SK-N-SH (cell line): ENCODE measurements around the gene PFKL. TPM values are rescaled to one million over a fixed set of nuclear protein-coding genes. Genes with fewer than 3 reads are reported as not detected.

ENCODE experiments used
- CTCF ChIA-PET: fragments of 300-600, 350-600 bp; formaldehyde crosslinking; extraction: SDS; loops from one replicate; lab custom pipeline; 2021; lab: Yijun Ruan, JAX
- POLR2A ChIA-PET: fragments of 350-600 bp; sonication (Branson Sonifier 250); formaldehyde crosslinking; extraction: SDS; loops from one replicate; lab custom pipeline; 2020; ENCODE audit warnings: antibody characterized with exemption, inconsistent platforms; lab: Yijun Ruan, JAX
- DNase-seq: peaks from one replicate; pipeline ENCODE4 v3.0.0; 2012
- H2AFZ ChIP-seq: fragments of 200-600 bp; sonication (generic); 2 replicates; pipeline ENCODE4 v1.8.1; 2016; ENCODE audit warnings: antibody characterized with exemption, mild to moderate bottlenecking, low read depth
- H3F3A ChIP-seq: fragments of 200-600 bp; sonication (generic); replicated peaks from 2 replicates; pipeline ENCODE3; 2016; ENCODE audit warnings: antibody characterized with exemption, mild to moderate bottlenecking; ENCODE audit not compliant: insufficient read depth
- H3K27ac ChIP-seq, 2 experiments: fragments of 200-500 bp in 1 of 2; fragments of 200-600 bp in 1 of 2; sonication (Bioruptor generic) in 1 of 2; sonication (generic), shearing (Covaris generic) in 1 of 2; 2 replicates each; pipeline versions ENCODE4 v1.5.1 to v1.6.1; 2014 to 2016; ENCODE audit warnings: low read depth in 2 of 2, inconsistent platforms in 1 of 2, low read length in 1 of 2, mild to moderate bottlenecking in 1 of 2, mixed read lengths in 1 of 2
- H3K27me3 ChIP-seq: fragments of 200-600 bp; sonication (generic), shearing (Covaris generic); 2 replicates; pipeline ENCODE4 v1.6.1; 2016; ENCODE audit warnings: mixed run types; ENCODE audit not compliant: insufficient read depth
- H3K36me3 ChIP-seq, 2 experiments: fragments of 200-500 bp in 1 of 2; fragments of 200-600 bp in 1 of 2; sonication (Bioruptor generic) in 1 of 2; sonication (generic) in 1 of 2; replicated peaks in 1 of 2; 2 replicates each; pipeline versions ENCODE3 to v1.5.1; 2014 to 2016; ENCODE audit warnings: low read length in 1 of 2, mild to moderate bottlenecking in 1 of 2; ENCODE audit not compliant: insufficient read depth in 2 of 2, control insufficient read depth in 1 of 2
- H3K4me1 ChIP-seq, 2 experiments: fragments of 200-500 bp in 1 of 2; fragments of 200-600 bp in 1 of 2; sonication (Bioruptor generic) in 1 of 2; sonication (generic), shearing (Covaris generic) in 1 of 2; 2 replicates each; pipeline versions ENCODE4 v1.5.1 to v1.6.1; 2014 to 2016; ENCODE audit warnings: low read depth in 1 of 2, low read length in 1 of 2, mixed run types in 1 of 2; ENCODE audit not compliant: insufficient read depth in 2 of 2, control insufficient read depth in 1 of 2
- H3K4me2 ChIP-seq: fragments of 200-600 bp; sonication (generic), shearing (Covaris generic); 2 replicates; pipeline ENCODE4 v1.6.1; 2017; ENCODE audit warnings: mixed run types
- H3K4me3 ChIP-seq, 2 experiments: fragments of 200-500 bp in 1 of 2; fragments of 200-600 bp in 1 of 2; sonication (Bioruptor generic) in 1 of 2; sonication (generic), shearing (Covaris generic) in 1 of 2; 2 replicates each; pipeline versions ENCODE4 v1.5.1 to v1.8.1; 2014 to 2016; ENCODE audit warnings: low read depth in 2 of 2, inconsistent platforms in 1 of 2, low read length in 1 of 2, mild to moderate bottlenecking in 1 of 2, mixed read lengths in 1 of 2, moderate library complexity in 1 of 2
- H3K79me2 ChIP-seq: fragments of 200-600 bp; sonication (generic); 2 replicates; pipeline ENCODE4 v1.8.1; 2017; ENCODE audit warnings: mild to moderate bottlenecking; ENCODE audit not compliant: insufficient read depth
- H3K9ac ChIP-seq: fragments of 200-600 bp; sonication (generic); 2 replicates; pipeline ENCODE4 v1.6.1; 2017; ENCODE audit warnings: mixed run types
- H3K9me2 ChIP-seq: fragments of 200-600 bp; sonication (generic); 2 replicates; pipeline ENCODE4 v1.6.1; 2017; ENCODE audit warnings: mixed run types
- H3K9me3 ChIP-seq: fragments of 200-600 bp; sonication (generic); 2 replicates; pipeline ENCODE4 v1.6.1; 2017; ENCODE audit warnings: mixed run types, mild to moderate bottlenecking, moderate library complexity
- H4K20me1 ChIP-seq: fragments of 200-600 bp; sonication (generic); 2 replicates; pipeline ENCODE4 v1.6.1; 2017; ENCODE audit warnings: mild to moderate bottlenecking, mixed run types; ENCODE audit not compliant: insufficient read depth
- CHD2 ChIP-seq: fragments of 150-350 bp; IDR thresholded peaks from 2 replicates; pipeline ENCODE4 v1.6.1; 2018; ENCODE audit warnings: low read length; ENCODE audit not compliant: partially characterized antibody
- EP300 ChIP-seq, 2 experiments: IDR thresholded peaks; 2 replicates each; pipeline versions ENCODE4 v1.4.0 to v1.6.1; 2012; ENCODE audit warnings: borderline replicate concordance in 1 of 2, low read depth in 1 of 2, low read length in 1 of 2
- FOSL2 ChIP-seq: IDR thresholded peaks from 2 replicates; pipeline ENCODE4 v1.4.0; 2012; ENCODE audit warnings: low read depth, mild to moderate bottlenecking, moderate library complexity, borderline replicate concordance
- FOXM1 ChIP-seq: IDR thresholded peaks from 2 replicates; pipeline ENCODE4 v1.4.0; 2012; ENCODE audit warnings: low read depth, mild to moderate bottlenecking
- GATA2 ChIP-seq: sonication (generic); formaldehyde crosslinking; IDR thresholded peaks from 2 replicates; pipeline ENCODE4 v1.5.0; 2020; ENCODE audit warnings: mild to moderate bottlenecking, missing genetic modification reagents
- NFIC ChIP-seq: IDR thresholded peaks from 2 replicates; pipeline ENCODE4 v1.4.0; 2012; ENCODE audit warnings: borderline replicate concordance
- NRF1 ChIP-seq: IDR thresholded peaks from 2 replicates; pipeline ENCODE4 v1.6.1; 2012; ENCODE audit warnings: low read depth, mild to moderate bottlenecking, low read length
- PBX3 ChIP-seq: IDR thresholded peaks from 2 replicates; pipeline ENCODE4; 2012
- POLR2AphosphoS5 ChIP-seq: IDR thresholded peaks from 2 replicates; pipeline ENCODE4 v1.6.1; 2012; ENCODE audit warnings: low read depth, low read length
- RCOR1 ChIP-seq: fragments of 150-350 bp; IDR thresholded peaks from 2 replicates; pipeline ENCODE4 v1.6.1; 2017; ENCODE audit warnings: antibody characterized with exemption, low read length
- SMC3 ChIP-seq: IDR thresholded peaks from 2 replicates; pipeline ENCODE4 v1.6.1; 2012; ENCODE audit warnings: low read depth, low read length, improper control_type of control experiment
- YY1 ChIP-seq: IDR thresholded peaks from 2 replicates; pipeline ENCODE4 v1.4.0; 2012; ENCODE audit warnings: low read depth, mild to moderate bottlenecking
- WGBS: methylation state at CpG from one replicate; pipeline ENCODE4 v1.1.6; 2017; ENCODE audit warnings: low lambda C conversion rate; 5-methylcytosine and 5-hydroxymethylcytosine counted together
- polyA plus RNA-seq, 3 experiments: library from polyadenylated mRNA; depleted of rRNA; stranded (reverse); fragments of >200 nt; gene quantifications; 2 replicates each; pipeline ENCODE4 v1.2.3, GENCODE V29; 2012
- TF ChIP-seq, protein P1 (sequence below): IDR thresholded peaks from 2 replicates; pipeline ENCODE4 v1.4.0; 2012; ENCODE audit warnings: low read depth

Gene PFKL
- polyA plus RNA-seq, 1 of the 3 experiments (the other 2 are of a cell fraction), result 118 TPM

GRCh38 chr21:44263221-44263760, 36.6 kb upstream of the PFKL start:
- DNase-seq, result no peak
- no peak overlapping the region for H2AFZ ChIP-seq
- H3K27me3 ChIP-seq, result no peaks in the 10 kb centered on the region
- no peaks in the 10 kb centered on the region for H3F3A ChIP-seq
- POLR2A ChIA-PET, result no interaction called here
- H3K4me3 ChIP-seq, result no peak overlapping the region
- WGBS, result 80% methylated on average over 9 of the region's 18 CpGs
- no peaks in the 10 kb centered on the region for H3K36me3 ChIP-seq
- no peaks in the 10 kb centered on the region for H4K20me1 ChIP-seq
- CTCF ChIA-PET, result no interaction called here
- no peak overlapping the region for H3K27ac ChIP-seq
- H3K9me2 ChIP-seq, result no peaks in the 10 kb centered on the region
- no peaks in the 10 kb centered on the region for H3K4me1 ChIP-seq
- H3K9me3 ChIP-seq, result no peaks in the 10 kb centered on the region
- no peaks in the 10 kb centered on the region for H3K79me2 ChIP-seq
- H3K4me2 ChIP-seq, result no peak overlapping the region
- TF ChIP-seq CHD2, result no peak
- H3K9ac ChIP-seq, result no peak overlapping the region

DNA sequence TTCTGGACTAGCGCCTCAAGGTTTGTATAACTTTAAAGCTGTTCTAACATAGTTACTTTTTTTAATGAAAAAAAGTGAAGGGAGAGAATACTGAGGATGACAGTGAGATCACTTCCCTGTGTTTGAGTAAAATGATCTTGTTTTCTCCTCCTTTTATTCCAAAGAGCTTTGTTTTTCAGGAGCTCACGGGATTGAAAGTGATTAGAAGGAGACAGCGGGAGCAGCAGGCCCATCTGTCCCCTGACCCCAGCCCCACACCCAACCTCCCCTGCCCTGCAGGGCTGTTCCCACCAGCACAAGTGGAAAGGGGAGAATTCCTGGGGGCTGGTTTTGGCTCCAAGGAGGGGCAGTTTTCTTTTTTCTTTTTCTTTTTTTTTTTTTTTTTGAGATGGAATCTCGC, 36.1 kb upstream of the PFKL start:
- no peak overlapping the region for H3K4me3 ChIP-seq
- no peaks in the 10 kb centered on the region for H3F3A ChIP-seq
- no peak overlapping the region for H3K27ac ChIP-seq
- H3K36me3 ChIP-seq, result no peaks in the 10 kb centered on the region
- no peak overlapping the region for H3K9ac ChIP-seq
- no peaks in the 10 kb centered on the region for H3K27me3 ChIP-seq
- no peaks in the 10 kb centered on the region for H3K9me2 ChIP-seq
- POLR2A ChIA-PET, result interaction anchor here (0.6 kb wide), 1 partner anchor 14 kb away, joined by 4 read pairs; no protein-coding TSS in a partner anchor
- no peaks in the 10 kb centered on the region for H3K4me1 ChIP-seq
- no peaks in the 10 kb centered on the region for H4K20me1 ChIP-seq
- H3K9me3 ChIP-seq, result no peaks in the 10 kb centered on the region
- no peak overlapping the region for H3K4me2 ChIP-seq
- no peak for DNase-seq
- no peaks in the 10 kb centered on the region for H3K79me2 ChIP-seq
- CTCF ChIA-PET, result no interaction called here
- TF ChIP-seq GATA2 (CRISPR knock-in tag), result no peak
- no peak for TF ChIP-seq PBX3
- no peak for TF ChIP-seq RCOR1
- TF ChIP-seq NRF1, result no peak
- TF ChIP-seq NFIC, result no peak
- no peak for TF ChIP-seq POLR2AphosphoS5
- TF ChIP-seq FOXM1, result no peak
- TF ChIP-seq SMC3, result no peak
- TF ChIP-seq CHD2, result no peak
- no peak for TF ChIP-seq EP300 (IDR thresholded peaks at IDR 0.05; ENCODE audit: borderline replicate concordance in 1 of 2, low read depth in 1 of 2, low read length in 1 of 2)
- TF ChIP-seq YY1, result no peak
- TF ChIP-seq FOSL2, result no peak
- TF ChIP-seq, protein P1, sequence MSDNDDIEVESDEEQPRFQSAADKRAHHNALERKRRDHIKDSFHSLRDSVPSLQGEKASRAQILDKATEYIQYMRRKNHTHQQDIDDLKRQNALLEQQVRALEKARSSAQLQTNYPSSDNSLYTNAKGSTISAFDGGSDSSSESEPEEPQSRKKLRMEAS, result no peak
- 89% methylated on average over 4 of the region's 4 CpGs for WGBS
- H2AFZ ChIP-seq, result no peak overlapping the region
